Hepatocyte (in vitro differentiated cells): Measurements from ENCODE around the gene NID1. TPM values are rescaled to one million over a fixed set of nuclear protein-coding genes. Genes with fewer than 3 reads are reported as not detected.

Source experiments
- DNase-seq: peaks from one replicate; pipeline ENCODE4 v3.0.0-alpha.2; 2016; ENCODE audit warnings: low spot score
- H2AFZ ChIP-seq: fragments of 200-600 bp; sonication (generic); 2 replicates; pipeline ENCODE4 v1.6.0; 2016; ENCODE audit warnings: antibody characterized with exemption, mild to moderate bottlenecking
- H3K27ac ChIP-seq: fragments of 200-600 bp; sonication (generic); 2 replicates; pipeline ENCODE4 v1.5.1; 2016; ENCODE audit warnings: mild to moderate bottlenecking
- H3K27me3 ChIP-seq: fragments of 200-600 bp; sonication (generic); 2 replicates; pipeline ENCODE4 v1.6.1; 2016
- H3K36me3 ChIP-seq: fragments of 200-600 bp; sonication (generic); replicated peaks from 2 replicates; pipeline ENCODE4 v1.5.1; 2016; ENCODE audit warnings: low read depth; ENCODE audit not compliant: insufficient read depth
- H3K4me1 ChIP-seq: fragments of 200-600 bp; sonication (generic); 2 replicates; pipeline ENCODE4 v1.5.1; 2016; ENCODE audit warnings: mild to moderate bottlenecking, moderate library complexity; ENCODE audit not compliant: insufficient read depth
- H3K4me2 ChIP-seq: fragments of 200-600 bp; sonication (generic); 2 replicates; pipeline ENCODE4 v1.6.0; 2016
- H3K4me3 ChIP-seq: fragments of 200-600 bp; sonication (generic); 2 replicates; pipeline ENCODE4 v1.5.1; 2016; ENCODE audit warnings: mild to moderate bottlenecking
- H3K79me2 ChIP-seq: fragments of 200-600 bp; sonication (generic); 2 replicates; pipeline ENCODE4 v1.6.0; 2017; ENCODE audit warnings: mild to moderate bottlenecking
- H3K9me2 ChIP-seq: fragments of 200-600 bp; sonication (generic); replicated peaks from 2 replicates; pipeline ENCODE4 v1.6.0; 2017; ENCODE audit warnings: mild to moderate bottlenecking; ENCODE audit not compliant: insufficient read depth
- H3K9me3 ChIP-seq: fragments of 200-600 bp; sonication (generic); 2 replicates; pipeline ENCODE4 v1.5.1; 2016; ENCODE audit warnings: low read depth, mild to moderate bottlenecking
- H4K20me1 ChIP-seq: fragments of 200-600 bp; sonication (generic); 2 replicates; pipeline ENCODE4 v1.6.0; 2016; ENCODE audit warnings: mild to moderate bottlenecking; ENCODE audit not compliant: insufficient read depth, poor library complexity, severe bottlenecking
- EZH2 ChIP-seq: fragments of 200-600 bp; sonication (generic); IDR thresholded peaks from 2 replicates; pipeline ENCODE4 v1.6.1; 2016; ENCODE audit warnings: antibody characterized with exemption, mild to moderate bottlenecking, borderline replicate concordance
- EZH2phosphoT487 ChIP-seq: fragments of 200-600 bp; sonication (generic); IDR thresholded peaks from one replicate; pipeline ENCODE4 v1.6.1; 2018; ENCODE audit warnings: antibody characterized with exemption, mild to moderate bottlenecking, low read depth, moderate library complexity; ENCODE audit not compliant: unreplicated experiment, severe bottlenecking
- WGBS: methylation state at CpG from one replicate; pipeline ENCODE4 v1.1.6; 2016; ENCODE audit warnings: low lambda C conversion rate; ENCODE audit errors: missing lambda C conversion rate; 5-methylcytosine and 5-hydroxymethylcytosine counted together
- polyA plus RNA-seq: library from polyadenylated mRNA; unstranded; fragments of >200 nt; fragmentation: Nextera tagmentation; extraction: Ambion mirVana; gene quantifications from 2 replicates; pipeline ENCODE4 v1.2.1, GENCODE V29; 2016
- total RNA-seq: library from RNA; depleted of rRNA; stranded (reverse); fragments of >200 nt; gene quantifications from 2 replicates; pipeline ENCODE4 v1.2.3, GENCODE V29; 2014
- TF ChIP-seq, protein P1 (sequence below): fragments of 200-600 bp; sonication (generic); IDR thresholded peaks from 2 replicates; pipeline ENCODE4 v1.5.1; 2016; ENCODE audit warnings: antibody characterized with exemption, mild to moderate bottlenecking; ENCODE audit not compliant: poor library complexity

NID1 gene
- total and polyA plus RNA-seq, 2 experiments from 2014 or later, result 53.8 to 72.8 TPM

DNA sequence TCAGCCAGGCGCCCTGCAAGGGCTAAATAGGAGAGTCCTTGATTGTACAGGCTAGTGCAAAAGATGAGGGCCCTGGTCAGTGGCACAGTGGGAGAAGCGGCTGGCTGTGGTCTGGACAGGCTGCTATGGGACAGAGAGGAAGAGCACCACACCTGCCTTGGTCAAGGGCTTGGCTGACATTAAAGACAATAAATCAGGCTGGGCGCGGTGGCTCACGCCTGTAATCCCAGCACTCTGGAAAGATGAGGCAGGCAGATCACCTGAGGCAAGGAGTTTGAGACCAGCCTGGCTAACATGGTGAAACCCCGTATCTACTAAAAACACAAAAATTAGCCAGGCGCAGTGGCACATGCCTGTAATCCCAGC, 62.9 kb downstream of the NID1 start:
- Histone ChIP-seq H3K9me3 (no peaks in the 10 kb centered on the region), H4K20me1 (no peaks in the 10 kb centered on the region), H3K4me1 (peaks cover 4% of the 10 kb centered on the region), H3K27ac (peak overlapping the region; percentile 72), H2AFZ (no peak overlapping the region), H3K36me3 (no peaks in the 10 kb centered on the region), H3K27me3 (no peaks in the 10 kb centered on the region), H3K79me2 (no peaks in the 10 kb centered on the region), H3K4me2 (peak overlapping the region; percentile 2), H3K9me2 (no peaks in the 10 kb centered on the region), H3K4me3 (no peak overlapping the region)
- DNase-seq, result no peak
- TF ChIP-seq EZH2 (no peak), EZH2phosphoT487 (no peak)
- TF ChIP-seq, protein P1, sequence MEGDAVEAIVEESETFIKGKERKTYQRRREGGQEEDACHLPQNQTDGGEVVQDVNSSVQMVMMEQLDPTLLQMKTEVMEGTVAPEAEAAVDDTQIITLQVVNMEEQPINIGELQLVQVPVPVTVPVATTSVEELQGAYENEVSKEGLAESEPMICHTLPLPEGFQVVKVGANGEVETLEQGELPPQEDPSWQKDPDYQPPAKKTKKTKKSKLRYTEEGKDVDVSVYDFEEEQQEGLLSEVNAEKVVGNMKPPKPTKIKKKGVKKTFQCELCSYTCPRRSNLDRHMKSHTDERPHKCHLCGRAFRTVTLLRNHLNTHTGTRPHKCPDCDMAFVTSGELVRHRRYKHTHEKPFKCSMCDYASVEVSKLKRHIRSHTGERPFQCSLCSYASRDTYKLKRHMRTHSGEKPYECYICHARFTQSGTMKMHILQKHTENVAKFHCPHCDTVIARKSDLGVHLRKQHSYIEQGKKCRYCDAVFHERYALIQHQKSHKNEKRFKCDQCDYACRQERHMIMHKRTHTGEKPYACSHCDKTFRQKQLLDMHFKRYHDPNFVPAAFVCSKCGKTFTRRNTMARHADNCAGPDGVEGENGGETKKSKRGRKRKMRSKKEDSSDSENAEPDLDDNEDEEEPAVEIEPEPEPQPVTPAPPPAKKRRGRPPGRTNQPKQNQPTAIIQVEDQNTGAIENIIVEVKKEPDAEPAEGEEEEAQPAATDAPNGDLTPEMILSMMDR, result no peak
- 88% methylated on average over 7 of the region's 7 CpGs for WGBS

DNA sequence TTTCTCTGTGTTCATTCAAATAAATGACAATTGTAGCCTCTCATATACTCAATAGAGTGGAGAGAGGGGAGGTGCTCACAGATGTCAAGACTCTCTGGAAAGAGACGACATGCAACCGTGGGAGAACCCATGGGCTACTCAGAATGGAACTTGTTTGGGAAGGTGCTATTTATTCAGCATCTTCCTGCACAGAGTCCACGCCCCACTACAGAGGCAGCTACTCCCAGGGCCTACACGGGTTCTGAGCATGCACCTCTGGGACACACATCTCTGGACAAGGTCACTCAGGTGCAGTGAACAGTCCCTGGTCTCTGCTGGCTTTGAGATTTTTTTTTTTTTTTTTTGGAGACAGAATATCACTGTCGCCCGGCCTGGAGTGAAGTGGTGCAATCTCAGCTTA, 64.1 kb downstream of the NID1 start:
- DNase-seq, result no peak
- no peaks in the 10 kb centered on the region for H3K36me3 ChIP-seq
- H2AFZ ChIP-seq, result no peak overlapping the region
- WGBS, result 95% methylated on average over 6 of the region's 6 CpGs
- no peak overlapping the region for H3K27ac ChIP-seq
- H3K4me3 ChIP-seq, result no peak overlapping the region
- H3K4me2 ChIP-seq, result no peak overlapping the region
- no peaks in the 10 kb centered on the region for H3K27me3 ChIP-seq
- peaks cover 4% of the 10 kb centered on the region for H3K4me1 ChIP-seq
- no peaks in the 10 kb centered on the region for H4K20me1 ChIP-seq
- no peaks in the 10 kb centered on the region for H3K79me2 ChIP-seq
- no peaks in the 10 kb centered on the region for H3K9me3 ChIP-seq
- TF ChIP-seq, protein P1, result no peak
- no peak for TF ChIP-seq EZH2
- TF ChIP-seq EZH2phosphoT487, result no peak
- H3K9me2 ChIP-seq, result no peaks in the 10 kb centered on the region

DNA sequence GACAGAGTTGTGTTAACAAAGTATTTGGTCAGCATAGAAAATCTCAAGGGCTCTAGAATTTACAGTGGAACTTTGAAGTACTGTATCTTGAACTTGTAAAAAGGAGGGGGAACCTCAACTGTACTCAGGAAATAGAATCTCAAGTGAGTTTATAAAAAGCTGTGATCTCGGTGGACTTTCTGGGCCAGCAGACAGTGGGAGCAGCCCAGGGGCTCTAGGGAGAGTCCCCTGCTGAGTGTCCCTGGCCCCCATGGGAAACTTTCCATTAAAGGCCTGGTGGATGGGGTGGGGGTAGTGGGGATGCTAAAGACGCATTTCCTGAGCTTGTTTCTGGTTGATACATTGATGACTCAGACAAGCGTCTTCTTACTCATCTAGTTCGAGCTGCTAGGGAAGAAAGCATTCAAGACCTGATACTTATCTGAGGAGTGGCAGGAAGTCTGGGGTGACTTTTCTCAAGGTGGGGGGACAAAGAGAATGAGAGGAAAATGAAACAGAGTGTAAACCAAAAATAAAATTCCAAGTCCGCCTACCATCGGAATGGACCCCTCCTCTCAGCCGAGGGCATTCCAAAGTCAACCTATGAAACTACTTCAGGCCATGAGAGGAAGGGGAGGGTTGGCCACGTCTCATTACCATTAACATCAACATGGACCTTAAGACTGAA, 65.5 kb downstream of the NID1 start:
- H3K9me3 ChIP-seq, result no peaks in the 10 kb centered on the region
- H4K20me1 ChIP-seq, result no peaks in the 10 kb centered on the region
- no peak for DNase-seq
- H3K79me2 ChIP-seq, result no peaks in the 10 kb centered on the region
- no peak overlapping the region for H3K27ac ChIP-seq
- no peaks in the 10 kb centered on the region for H3K27me3 ChIP-seq
- H3K36me3 ChIP-seq, result no peaks in the 10 kb centered on the region
- H2AFZ ChIP-seq, result no peak overlapping the region
- no peak overlapping the region for H3K4me2 ChIP-seq
- no peak overlapping the region for H3K4me3 ChIP-seq
- WGBS, result 80% methylated on average over 8 of the region's 8 CpGs
- peaks cover 4% of the 10 kb centered on the region for H3K4me1 ChIP-seq
- H3K9me2 ChIP-seq, result no peaks in the 10 kb centered on the region
- TF ChIP-seq EZH2phosphoT487, result no peak
- TF ChIP-seq EZH2, result no peak
- TF ChIP-seq, protein P1, result no peak
